PC-3 (cell line): Measurements from ENCODE around the gene EVC.

Source experiments
- CTCF ChIP-seq: fragments of 300-600 bp; sonication (generic); conservative IDR thresholded peaks from 2 replicates; pipeline ENCODE4 v1.5.1; 2017; ENCODE audit warnings: antibody characterized with exemption, low read depth, mild to moderate bottlenecking, low read length
- EZH2 ChIP-seq: fragments of 300-600 bp; sonication (generic); IDR thresholded peaks from one replicate; pipeline ENCODE4 v1.6.1; 2017; ENCODE audit warnings: antibody characterized with exemption, mild to moderate bottlenecking, low read length; ENCODE audit not compliant: unreplicated experiment
- EZH2phosphoT487 ChIP-seq: fragments of 300-600 bp; sonication (generic); IDR thresholded peaks from 2 replicates; pipeline ENCODE4 v1.6.1; 2018; ENCODE audit warnings: mild to moderate bottlenecking, antibody characterized with exemption, low read length, borderline replicate concordance

- TF ChIP-seq EZH2 (no peak), CTCF (no peak), EZH2phosphoT487 (no peak)
Observed at GRCh38 chr4:5676763-5677162, 34.2 kb upstream of the EVC start.
